Central memory CD4-positive, alpha-beta T cell (primary cell): ENCODE data around the gene SOSTDC1.

ENCODE experiments used
- DNase-seq: peaks from one replicate; pipeline ENCODE4 v3.0.0; 2022

SOSTDC1 gene

GRCh38 chr7:16417906-16418305 lies 47.6 kb downstream of the SOSTDC1 start:
- no peak for DNase-seq

- no peak for DNase-seq
These were observed 49.0 kb downstream of the SOSTDC1 start for GRCh38 chr7:16416289-16417282.

GRCh38 chr7:16412274-16413254 lies 53.0 kb downstream of the SOSTDC1 start:
- DNase-seq = no peak
